Ovary (tissue), 9 donors: ENCODE measurements around the gene MAN1A2. TPM values are rescaled to one million over a fixed set of nuclear protein-coding genes. Genes with fewer than 3 reads are reported as not detected.

ENCODE experiments used
- DNase-seq, 5 donors: peaks; one replicate each; pipeline ENCODE4 v3.0.0-alpha.2; 2019 to 2020
- H3K27ac ChIP-seq, 2 donors: fragments of 200-600 bp; one replicate each; pipeline versions ENCODE4 v1.5.1 to v1.8.0; 2019 to 2022
- H3K27me3 ChIP-seq: fragments of 200-600 bp; one replicate; pipeline ENCODE4 v1.8.0; 2022
- H3K36me3 ChIP-seq: fragments of 200-600 bp; sonication (generic); one replicate; pipeline ENCODE4 v1.5.1; 2019
- H3K4me1 ChIP-seq: one replicate; pipeline ENCODE4 v1.8.1; 2013; ENCODE audit warnings: mild to moderate bottlenecking, moderate library complexity; ENCODE audit not compliant: insufficient read depth
- H3K4me3 ChIP-seq: fragments of 200-600 bp; sonication (generic); one replicate; pipeline ENCODE4 v1.5.1; 2017
- H3K9me3 ChIP-seq, 2 donors: fragments of 200-600 bp in 1 of 2; sonication (generic) in 1 of 2; one replicate each; pipeline versions ENCODE4 v1.5.1 to v1.8.1; 2013 to 2019; ENCODE audit warnings: mild to moderate bottlenecking in 1 of 2, moderate library complexity in 1 of 2
- CTCF ChIP-seq, 3 donors: fragments of 450-650 bp in 2 of 3; fragments of 200-600 bp in 1 of 3; IDR thresholded peaks; one replicate each; pipeline versions ENCODE4 v1.5.1 to v1.8.0; 2016 to 2022; ENCODE audit warnings: antibody characterized with exemption in 3 of 3, mild to moderate bottlenecking in 1 of 3
- EP300 ChIP-seq: sonication (generic); formaldehyde crosslinking; IDR thresholded peaks from one replicate; pipeline ENCODE4 v1.6.1; 2017; ENCODE audit warnings: antibody characterized with exemption
- POLR2A ChIP-seq: fragments of 450-650 bp; IDR thresholded peaks from one replicate; pipeline ENCODE4 v1.6.1; 2017; ENCODE audit warnings: antibody characterized with exemption, mild to moderate bottlenecking, moderate library complexity
- WGBS, 3 donors: extraction: QIAGEN DNeasy Blood & Tissue Kit in 1 of 3; methylation state at CpG; one replicate each; pipeline versions ENCODE4 v1.1.5 to v1.1.7; 2013 to 2017; 5-methylcytosine and 5-hydroxymethylcytosine counted together
- intact Hi-C, 4 donors: fragments of 100-400 bp; cut with DNase I; formaldehyde crosslinking; loops; one replicate each; pipeline versions ENCODE4 v1.11.0 to v1.15.1; 2022 to 2023
- polyA plus RNA-seq, 2 donors: library from polyadenylated mRNA; stranded (reverse); fragments of 200-250 nt in 1 of 2; fragments of 350-450 nt in 1 of 2; fragmentation: Illumina TruSeq in 1 of 2; extraction: RNeasy Lipid Tissue Mini Kit (QIAGEN cat#74804) in 1 of 2; gene quantifications; one replicate each; pipeline ENCODE4 v1.2.3, GENCODE V29; 2013 to 2014
- total RNA-seq, 7 donors: library from RNA; depleted of rRNA in 2 of 7; stranded (reverse); fragments of >200 nt in 2 of 7; fragmentation: NEBNext Ultra II Directional in 3 of 7; extraction: Animal tissue kit (Norgen Biotek cat#: 25700) in 3 of 7; gene quantifications; one replicate each; pipeline versions ENCODE4 v1.1.0 to v1.2.4, GENCODE V29; 2016 to 2023
- donor health status: DM: no; HTN: no; CAD: no; lungs with moderate emphysema.
- donor health status: DM: no; HTN: no; CAD: no.
- donor health status: Bipolar disorder and iron deficiency.
- donor health status: DM: yes; HTN: yes; CAD: no.
- donor health status: DM: no; HTN: no; CAD: no.
- donor health status: DM: yes; HTN: yes; CAD: no.

The MAN1A2 gene
- total and polyA plus RNA-seq, 9 donors = 9.3 to 59.9 (median 44.8) TPM

GRCh38 chr1:117559985-117560384, 192.7 kb downstream of the MAN1A2 start:
- WGBS, 3 donors = 68 to 73% (median 73%) methylated on average over 3 of the region's 3 CpGs

GRCh38 chr1:117561071-117561470, 193.8 kb downstream of the MAN1A2 start:
- Histone ChIP-seq H3K4me1 (no peaks in the 10 kb centered on the region), H3K9me3 (peaks cover 0 to 4% of the 10 kb centered on the region in 2 donors), H3K27ac (no peak overlapping the region), H3K36me3 (no peaks in the 10 kb centered on the region), H3K27me3 (no peaks in the 10 kb centered on the region), H3K4me3 (no peak overlapping the region)
- WGBS, 3 donors = 90 to 100% (median 94%) methylated on average over 2 of the region's 2 CpGs
- no peak for DNase-seq
- intact Hi-C loops = no loop called here
- TF ChIP-seq POLR2A (no peak), EP300 (no peak), CTCF (IDR thresholded peaks at IDR 0.05) (no peak)

More at GRCh38 chr1:117559985-117560384, 192.7 kb downstream of the MAN1A2 start:
- TF ChIP-seq POLR2A (no peak), EP300 (no peak), CTCF (IDR thresholded peaks at IDR 0.05) (no peak)
- no peak overlapping the region for H3K4me3 ChIP-seq
- no peaks in the 10 kb centered on the region for H3K4me1 ChIP-seq
- no peaks in the 10 kb centered on the region for H3K27me3 ChIP-seq
- no peak overlapping the region for H3K27ac ChIP-seq
- peaks cover 0 to 4% of the 10 kb centered on the region in 2 donors for H3K9me3 ChIP-seq
- no peaks in the 10 kb centered on the region for H3K36me3 ChIP-seq
- no peak for DNase-seq
- intact Hi-C loops = no loop called here

GRCh38 chr1:117561551-117561950, 194.3 kb downstream of the MAN1A2 start:
- Histone ChIP-seq H3K4me3 (no peak overlapping the region), H3K9me3 (peaks cover 0 to 4% of the 10 kb centered on the region in 2 donors), H3K36me3 (no peaks in the 10 kb centered on the region), H3K27ac (no peak overlapping the region), H3K4me1 (no peaks in the 10 kb centered on the region), H3K27me3 (no peaks in the 10 kb centered on the region)
- TF ChIP-seq POLR2A (no peak), CTCF (IDR thresholded peaks at IDR 0.05) (no peak), EP300 (no peak)
- 94 to 100% (median 96%) methylated on average over 2 of the region's 2 CpGs for WGBS, 3 donors
- intact Hi-C loops = no loop called here
- DNase-seq = no peak

- Histone ChIP-seq H3K27ac (no peak overlapping the region), H3K4me3 (no peak overlapping the region), H3K4me1 (no peaks in the 10 kb centered on the region), H3K9me3 (peaks cover 0 to 4% of the 10 kb centered on the region in 2 donors), H3K36me3 (no peaks in the 10 kb centered on the region), H3K27me3 (no peaks in the 10 kb centered on the region)
- no peak for TF ChIP-seq CTCF (IDR thresholded peaks at IDR 0.05)
- no peak for TF ChIP-seq EP300
- TF ChIP-seq POLR2A = no peak
- no peak for DNase-seq
- WGBS, 3 donors = 65 to 68% (median 67%) methylated on average over 9 of the region's 9 CpGs
- intact Hi-C loops = no loop called here
Measured at GRCh38 chr1:117562581-117563491, 195.6 kb downstream of the MAN1A2 start.
